Activated T-cell treated with anti-CD3 and anti-CD28 coated beads, Interleukin-2, amount 50 U/mL, for 24 hours (primary cell): ENCODE results near the gene PRELID1.
"Not testable (repeated sequence)": the region's sequence is repeated elsewhere in the genome, so short reads cannot be mapped to it uniquely, and the experiment has no call there.

Experiments used
- DNase-seq: peaks from one replicate; pipeline ENCODE4 v3.0.0-alpha.2; 2020
- H3K27ac Mint-ChIP-seq: 2 replicates; pipeline ENCODE4 v1.8.0; 2020; ENCODE audit warnings: mild to moderate bottlenecking, mixed read lengths
- H3K27me3 Mint-ChIP-seq: 2 replicates; pipeline ENCODE4 v1.8.0; 2020; ENCODE audit warnings: mixed read lengths
- H3K36me3 Mint-ChIP-seq: 2 replicates; pipeline ENCODE4 v1.8.0; 2020; ENCODE audit warnings: low read depth, mixed read lengths
- H3K4me1 Mint-ChIP-seq: 2 replicates; pipeline ENCODE4 v1.8.0; 2020; ENCODE audit warnings: low read depth, mixed read lengths
- H3K4me3 Mint-ChIP-seq: 2 replicates; pipeline ENCODE4 v1.8.0; 2020; ENCODE audit warnings: mild to moderate bottlenecking, moderate library complexity, mixed read lengths
- H3K9me3 Mint-ChIP-seq: 2 replicates; pipeline ENCODE4 v1.8.0; 2020; ENCODE audit warnings: mixed read lengths

The PRELID1 gene, protein sequence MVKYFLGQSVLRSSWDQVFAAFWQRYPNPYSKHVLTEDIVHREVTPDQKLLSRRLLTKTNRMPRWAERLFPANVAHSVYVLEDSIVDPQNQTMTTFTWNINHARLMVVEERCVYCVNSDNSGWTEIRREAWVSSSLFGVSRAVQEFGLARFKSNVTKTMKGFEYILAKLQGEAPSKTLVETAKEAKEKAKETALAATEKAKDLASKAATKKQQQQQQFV

DNA sequence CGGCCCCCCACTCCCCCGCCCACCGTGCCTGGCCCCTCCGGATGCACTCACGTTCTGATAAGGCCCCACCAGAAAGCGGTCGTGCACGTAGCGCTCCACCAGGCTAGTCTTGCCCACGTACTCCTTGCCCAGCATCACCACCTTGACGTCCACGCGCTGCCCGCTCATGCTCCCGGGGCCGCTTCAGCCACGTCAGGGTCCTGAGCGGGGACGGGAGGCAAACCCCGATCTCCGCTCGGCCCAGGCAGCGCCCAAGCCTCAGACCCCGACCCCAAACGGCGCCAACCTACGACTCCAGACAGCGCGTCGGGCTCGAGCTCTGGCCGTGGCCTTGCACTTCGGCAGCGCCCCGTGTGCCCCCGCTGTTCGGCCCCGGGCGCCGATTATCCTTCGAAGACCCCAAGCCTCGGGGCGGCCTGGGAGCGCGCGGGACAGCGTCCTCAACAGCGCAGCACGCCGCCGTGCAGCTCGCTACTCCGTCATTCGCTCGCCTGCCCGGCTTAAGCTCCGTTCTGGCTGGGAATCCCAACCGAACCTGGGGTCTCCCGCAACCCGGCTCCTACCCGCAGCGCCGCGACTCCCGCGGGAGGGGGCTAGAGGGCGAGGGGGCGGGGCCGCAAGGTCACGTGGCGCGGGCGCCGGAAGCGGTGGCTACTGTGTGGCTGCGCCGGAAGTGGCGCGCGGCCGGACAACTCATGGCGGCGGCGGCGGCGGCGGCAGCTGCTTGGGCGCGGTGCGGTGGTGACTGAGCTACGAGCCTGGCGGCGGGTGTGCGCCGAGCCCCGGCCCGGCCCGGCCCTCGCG is at the start of gene PRELID1, which contains the start of gene RAB24:
Gene PRELID1, plus strand, starts transcription at position 679 of the 804 bp plus-strand sequence. CDS start 187 bp downstream, outside the sequence.
Gene RAB24, minus strand, starts transcription at position 599 of the 804 bp plus-strand sequence. Its CDS starts 431 bp downstream, at position 168.
- Mint-ChIP-seq H3K9me3 (no peaks in the 10 kb centered on the region), H3K27ac (peak within 1 kb of the TSS; percentile 96), H3K4me1 (peaks cover 63% of the 10 kb centered on the region), H3K36me3 (peaks cover 69% of the 10 kb centered on the region), H3K4me3 (peak within 1 kb of the TSS; percentile 97), H3K27me3 (no peaks in the 10 kb centered on the region)
- peak; percentile 93 for DNase-seq

DNA sequence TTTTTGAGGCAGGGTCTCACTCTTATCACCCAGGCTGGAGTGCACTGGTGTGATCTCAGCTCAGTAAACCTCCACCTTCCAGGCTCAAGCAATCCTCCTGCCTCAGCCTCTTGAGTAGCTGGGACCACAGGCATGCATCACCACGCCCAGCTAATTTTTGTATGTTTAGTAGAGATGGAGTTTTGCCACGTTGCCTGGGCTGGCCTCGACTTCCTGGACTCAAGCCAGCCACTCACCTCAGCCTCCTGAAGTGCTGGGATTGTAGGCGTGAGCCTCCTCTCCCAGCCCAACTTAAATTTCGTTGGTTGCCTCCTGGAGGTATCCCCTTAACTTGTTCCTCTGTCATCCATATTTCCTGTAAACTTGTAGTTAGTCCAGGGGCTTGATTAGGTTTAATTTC is 47.3 kb upstream of the PRELID1 start:
- Mint-ChIP-seq H3K36me3 (peaks cover 98% of the 10 kb centered on the region), H3K27ac (no peak overlapping the region), H3K4me1 (no peaks in the 10 kb centered on the region), H3K4me3 (no peak overlapping the region), H3K9me3 (no peaks in the 10 kb centered on the region), H3K27me3 (no peaks in the 10 kb centered on the region)
- no peak for DNase-seq

DNA sequence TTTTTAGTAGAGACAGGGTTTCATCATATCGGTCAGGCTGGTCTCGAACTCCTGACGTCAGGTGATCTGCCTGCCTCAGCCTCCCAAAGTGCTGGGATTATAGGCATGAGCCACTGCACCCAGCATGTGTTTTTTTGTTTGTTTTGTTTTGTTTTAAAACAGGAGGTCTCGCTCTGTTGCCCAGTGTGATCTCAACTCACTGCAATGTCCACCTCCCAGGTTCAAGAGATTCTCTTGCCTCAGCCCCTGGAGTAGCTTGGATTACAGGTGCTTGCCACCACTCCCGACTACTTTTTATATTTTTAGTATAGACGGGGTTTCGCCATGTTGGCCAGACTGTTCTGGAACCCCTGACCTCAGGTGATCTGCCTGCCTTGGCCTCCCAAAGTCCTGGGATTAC is 44.9 kb upstream of the PRELID1 start:
- not testable (repeated sequence) for DNase-seq, H3K4me1 Mint-ChIP-seq, H3K4me3 Mint-ChIP-seq, H3K27me3 Mint-ChIP-seq, H3K9me3 Mint-ChIP-seq
- H3K36me3 Mint-ChIP-seq: peaks cover 98% of the 10 kb centered on the region
- H3K27ac Mint-ChIP-seq: peak overlapping the region; percentile 13

DNA sequence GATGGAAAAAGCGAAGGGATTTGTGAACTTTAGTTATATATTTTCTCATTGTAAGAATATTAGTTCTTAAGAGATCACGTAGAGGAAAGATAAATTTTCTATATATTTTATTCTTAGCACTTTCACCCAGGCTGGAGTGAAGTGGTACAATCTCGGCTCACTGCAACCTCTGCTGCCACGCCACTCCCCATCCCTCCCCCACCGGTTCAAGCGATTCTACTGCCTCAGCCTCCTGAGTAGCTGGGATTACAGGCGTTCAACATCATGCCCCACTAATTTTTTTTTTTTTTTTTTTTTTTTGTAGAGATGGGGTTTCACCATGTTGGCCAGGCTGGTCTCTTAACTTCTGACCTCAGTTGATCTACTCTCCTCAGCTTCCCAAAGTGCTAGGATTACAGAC is 42.6 kb upstream of the PRELID1 start:
- DNase-seq: no peak
- Mint-ChIP-seq H3K9me3 (no peaks in the 10 kb centered on the region), H3K4me3 (no peak overlapping the region), H3K27ac (no peak overlapping the region), H3K4me1 (peaks cover 8% of the 10 kb centered on the region), H3K36me3 (peaks cover 97% of the 10 kb centered on the region), H3K27me3 (no peaks in the 10 kb centered on the region)

DNA sequence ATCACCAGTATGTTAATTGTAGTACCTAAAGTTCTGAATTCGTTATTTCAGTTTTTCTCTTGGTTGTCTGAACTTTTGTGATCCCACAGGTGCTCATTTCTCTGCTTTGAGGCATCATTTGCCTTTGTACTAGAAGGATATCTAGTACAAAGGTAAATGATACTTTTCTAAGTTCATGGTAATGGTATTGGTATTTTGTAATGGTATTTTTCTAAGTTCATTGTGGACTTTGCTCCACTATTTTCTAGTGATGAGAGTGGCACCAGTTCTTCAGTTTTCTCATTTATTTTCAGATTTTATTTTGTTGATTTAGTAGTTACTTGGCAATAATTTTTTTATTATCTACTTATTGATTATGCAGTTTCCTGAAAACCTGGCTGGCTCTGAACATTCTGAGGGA is 42.1 kb upstream of the PRELID1 start:
- peaks cover 97% of the 10 kb centered on the region for H3K36me3 Mint-ChIP-seq
- no peak for DNase-seq
- no peak overlapping the region for H3K4me3 Mint-ChIP-seq
- peaks cover 8% of the 10 kb centered on the region for H3K4me1 Mint-ChIP-seq
- H3K27me3 Mint-ChIP-seq: no peaks in the 10 kb centered on the region
- no peak overlapping the region for H3K27ac Mint-ChIP-seq
- H3K9me3 Mint-ChIP-seq: no peaks in the 10 kb centered on the region

DNA sequence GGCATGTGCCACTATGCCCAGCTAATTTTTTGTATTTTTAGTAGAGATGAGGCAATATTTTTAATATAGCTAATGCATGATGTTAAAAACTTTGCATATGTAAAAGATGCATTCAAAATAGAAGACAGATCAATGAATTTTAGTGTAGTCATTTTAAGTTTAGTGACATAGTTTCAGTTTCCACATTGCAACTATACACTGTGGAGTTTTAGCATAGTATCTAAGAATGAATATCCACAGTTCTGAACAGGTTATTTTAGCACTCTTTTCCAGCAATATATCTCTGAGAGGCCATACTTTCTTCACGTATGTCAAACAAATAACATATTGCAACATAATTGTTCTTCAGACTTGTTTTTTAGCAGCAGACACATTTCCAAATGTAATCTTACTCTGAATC is 39.4 kb upstream of the PRELID1 start:
- H3K9me3 Mint-ChIP-seq: no peaks in the 10 kb centered on the region
- H3K4me3 Mint-ChIP-seq: no peak overlapping the region
- peaks cover 91% of the 10 kb centered on the region for H3K36me3 Mint-ChIP-seq
- peaks cover 8% of the 10 kb centered on the region for H3K4me1 Mint-ChIP-seq
- peak overlapping the region; percentile 40 for H3K27ac Mint-ChIP-seq
- DNase-seq: no peak
- H3K27me3 Mint-ChIP-seq: no peaks in the 10 kb centered on the region

DNA sequence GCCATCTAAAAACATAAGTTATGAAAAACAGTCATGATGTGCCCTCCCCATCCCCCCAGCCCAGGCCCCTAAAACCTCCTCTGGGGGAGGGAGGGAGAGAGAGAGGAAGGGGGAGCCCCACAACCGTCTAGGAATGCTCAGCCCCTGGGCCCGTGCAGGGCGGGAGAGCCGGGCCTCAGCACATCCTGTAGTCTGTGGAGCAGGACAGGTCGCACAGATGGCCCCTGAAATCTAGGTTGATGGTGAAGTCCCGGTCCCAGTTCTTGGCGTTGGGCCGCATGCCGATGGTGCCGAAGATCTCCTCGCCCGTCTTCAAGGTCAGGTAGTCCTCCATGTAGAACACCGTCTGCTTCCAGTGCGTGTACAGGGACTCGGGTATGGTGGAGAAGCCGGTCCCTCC is 38.2 kb upstream of the PRELID1 start:
- H3K36me3 Mint-ChIP-seq: peaks cover 91% of the 10 kb centered on the region
- H3K27ac Mint-ChIP-seq: no peak overlapping the region
- H3K4me3 Mint-ChIP-seq: no peak overlapping the region
- H3K27me3 Mint-ChIP-seq: no peaks in the 10 kb centered on the region
- H3K9me3 Mint-ChIP-seq: no peaks in the 10 kb centered on the region
- DNase-seq: no peak
- H3K4me1 Mint-ChIP-seq: peaks cover 8% of the 10 kb centered on the region

DNA sequence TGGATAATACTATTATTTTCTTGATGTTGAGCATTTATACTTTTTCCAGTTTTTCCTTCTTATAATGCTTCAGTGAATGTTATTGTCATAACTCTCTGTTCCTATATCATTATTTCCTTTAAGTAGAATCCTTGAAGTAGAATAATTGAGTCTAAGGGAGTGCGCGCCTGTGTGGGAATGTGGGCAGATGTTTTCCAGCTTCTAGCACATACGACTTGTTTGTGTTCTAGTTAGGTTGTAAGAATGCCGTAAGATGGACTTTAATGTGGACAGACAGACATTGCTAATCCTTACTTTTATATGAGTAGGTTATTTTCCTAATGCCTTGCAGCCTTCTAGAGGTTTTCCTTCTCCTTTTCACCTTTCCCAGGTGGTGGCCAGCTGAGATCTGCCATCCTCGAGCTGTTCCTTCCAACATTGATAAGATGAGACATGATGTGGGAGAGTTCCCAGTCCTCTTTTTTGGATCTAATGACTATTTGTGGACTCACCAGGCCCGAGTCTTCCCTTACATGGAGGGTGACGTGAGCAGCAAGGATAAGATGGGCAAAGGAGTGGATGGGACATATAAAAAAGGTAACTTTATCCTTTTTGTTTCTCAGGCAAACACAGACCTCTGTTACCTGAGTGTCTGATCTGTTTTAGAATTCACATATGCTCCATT is 34.2 kb upstream of the PRELID1 start:
- DNase-seq: no peak
- no peaks in the 10 kb centered on the region for H3K9me3 Mint-ChIP-seq
- peaks cover 2% of the 10 kb centered on the region for H3K4me1 Mint-ChIP-seq
- H3K27me3 Mint-ChIP-seq: no peaks in the 10 kb centered on the region
- no peak overlapping the region for H3K27ac Mint-ChIP-seq
- peaks cover 89% of the 10 kb centered on the region for H3K36me3 Mint-ChIP-seq
- no peak overlapping the region for H3K4me3 Mint-ChIP-seq

DNA sequence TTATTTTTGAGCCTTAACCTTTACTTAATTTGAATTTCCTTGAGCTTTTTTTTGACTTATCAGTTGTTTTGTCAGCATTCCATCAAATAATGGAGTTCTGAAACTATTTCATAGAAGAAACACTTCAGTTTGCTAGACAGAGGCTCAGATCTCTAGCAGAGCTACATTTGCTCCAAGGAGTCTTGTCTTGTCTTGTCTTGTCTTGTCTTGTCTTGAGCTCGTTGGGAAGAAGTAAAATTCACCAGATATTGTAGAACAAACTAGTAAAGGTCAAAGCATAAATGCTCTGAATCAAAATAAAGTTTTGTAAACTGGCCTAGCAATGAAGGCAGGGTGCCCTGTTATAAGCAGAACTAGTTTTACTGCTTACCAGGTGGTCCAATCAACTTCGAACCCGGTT is 33.6 kb upstream of the PRELID1 start:
- H3K27me3 Mint-ChIP-seq: no peaks in the 10 kb centered on the region
- DNase-seq: no peak
- no peak overlapping the region for H3K27ac Mint-ChIP-seq
- H3K4me1 Mint-ChIP-seq: no peaks in the 10 kb centered on the region
- H3K9me3 Mint-ChIP-seq: no peaks in the 10 kb centered on the region
- peaks cover 88% of the 10 kb centered on the region for H3K36me3 Mint-ChIP-seq
- no peak overlapping the region for H3K4me3 Mint-ChIP-seq

DNA sequence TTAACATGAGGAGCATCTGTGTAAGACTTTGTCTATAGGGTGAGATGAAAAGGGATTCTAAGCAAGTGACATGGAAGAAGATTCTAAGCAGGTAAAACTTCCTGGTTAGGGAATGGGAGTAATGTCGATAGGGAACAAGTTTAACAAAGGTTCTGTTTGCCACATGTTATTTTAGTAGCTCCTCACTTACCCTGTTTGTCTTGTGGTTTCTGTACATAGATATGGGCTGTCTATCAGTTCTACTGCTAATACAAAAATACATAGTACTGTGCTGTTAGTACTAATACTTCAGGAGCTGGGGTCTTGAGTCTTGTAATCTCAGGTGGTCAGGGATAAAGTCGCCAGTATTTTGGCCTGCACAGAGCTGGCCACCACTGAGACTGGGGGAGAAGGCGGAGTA is 32.9 kb upstream of the PRELID1 start:
- Mint-ChIP-seq H3K4me3 (no peak overlapping the region), H3K9me3 (no peaks in the 10 kb centered on the region), H3K4me1 (no peaks in the 10 kb centered on the region), H3K27ac (no peak overlapping the region), H3K36me3 (peaks cover 86% of the 10 kb centered on the region), H3K27me3 (no peaks in the 10 kb centered on the region)
- DNase-seq: no peak

DNA sequence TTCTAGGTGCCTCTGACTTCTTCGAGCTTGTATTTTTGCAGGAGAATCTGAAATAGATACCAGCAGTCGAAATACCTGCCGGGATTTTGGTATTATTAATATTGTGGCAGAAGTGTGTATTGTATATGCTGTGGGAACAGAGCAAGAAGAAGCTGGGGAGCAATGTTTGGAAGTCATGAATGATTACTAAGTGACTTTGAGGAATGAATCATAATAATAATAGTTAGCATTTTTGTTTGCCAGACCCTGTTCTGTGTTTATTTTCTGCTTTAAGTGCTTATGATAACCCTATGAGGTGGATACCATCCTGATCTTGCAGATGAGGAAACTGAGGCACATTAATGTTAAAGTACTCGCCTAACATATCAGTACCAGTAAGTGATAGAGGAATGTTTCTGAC is 32.5 kb upstream of the PRELID1 start:
- Mint-ChIP-seq H3K27ac (no peak overlapping the region), H3K36me3 (peaks cover 85% of the 10 kb centered on the region), H3K27me3 (no peaks in the 10 kb centered on the region), H3K9me3 (no peaks in the 10 kb centered on the region), H3K4me3 (no peak overlapping the region), H3K4me1 (no peaks in the 10 kb centered on the region)
- DNase-seq: no peak

DNA sequence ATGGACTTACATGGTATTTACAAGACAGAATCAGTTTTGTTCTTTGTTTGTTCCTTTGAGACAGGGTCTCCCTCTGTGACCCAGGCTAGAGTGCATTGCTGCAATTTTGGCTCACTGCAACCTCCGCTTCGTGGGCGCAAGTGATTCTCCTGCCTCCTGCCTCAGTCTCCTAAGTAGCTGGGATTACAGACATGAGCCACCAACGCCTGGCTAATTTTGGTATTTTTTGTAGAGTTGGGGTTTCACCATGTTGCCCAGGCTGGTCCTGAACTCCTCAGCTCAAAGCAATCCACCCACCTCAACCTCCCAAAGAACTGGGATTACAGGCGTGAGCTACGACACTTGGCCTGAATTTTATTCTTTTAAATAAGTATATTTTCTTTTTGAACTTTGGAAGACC is 27.7 kb upstream of the PRELID1 start:
- H3K27ac Mint-ChIP-seq: no peak overlapping the region
- H3K4me3 Mint-ChIP-seq: no peak overlapping the region
- H3K4me1 Mint-ChIP-seq: peaks cover 5% of the 10 kb centered on the region
- no peaks in the 10 kb centered on the region for H3K9me3 Mint-ChIP-seq
- H3K36me3 Mint-ChIP-seq: peaks cover 86% of the 10 kb centered on the region
- H3K27me3 Mint-ChIP-seq: no peaks in the 10 kb centered on the region
- DNase-seq: no peak

DNA sequence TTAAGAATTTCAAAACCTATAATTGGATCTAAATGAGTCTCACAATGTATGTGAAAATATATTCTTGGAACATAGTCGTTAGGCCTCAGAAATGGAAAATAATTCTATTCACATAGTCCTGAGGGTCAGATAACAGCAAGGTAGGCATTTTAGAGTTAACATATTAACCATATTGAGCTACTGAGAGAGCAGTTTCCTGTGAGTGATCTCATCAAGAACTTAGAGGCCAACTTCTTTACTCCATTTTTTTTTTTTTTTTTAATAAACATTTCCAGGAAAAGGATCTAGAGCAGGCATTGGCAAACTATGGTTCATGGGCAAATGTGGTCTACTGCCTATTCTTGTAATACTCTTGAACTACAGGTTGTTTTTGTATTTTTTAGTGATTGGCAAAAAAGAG is 26.7 kb upstream of the PRELID1 start:
- Mint-ChIP-seq H3K4me3 (no peak overlapping the region), H3K4me1 (peaks cover 7% of the 10 kb centered on the region), H3K9me3 (no peaks in the 10 kb centered on the region), H3K27ac (peak overlapping the region; percentile 39), H3K36me3 (peaks cover 85% of the 10 kb centered on the region), H3K27me3 (no peaks in the 10 kb centered on the region)
- DNase-seq: no peak

DNA sequence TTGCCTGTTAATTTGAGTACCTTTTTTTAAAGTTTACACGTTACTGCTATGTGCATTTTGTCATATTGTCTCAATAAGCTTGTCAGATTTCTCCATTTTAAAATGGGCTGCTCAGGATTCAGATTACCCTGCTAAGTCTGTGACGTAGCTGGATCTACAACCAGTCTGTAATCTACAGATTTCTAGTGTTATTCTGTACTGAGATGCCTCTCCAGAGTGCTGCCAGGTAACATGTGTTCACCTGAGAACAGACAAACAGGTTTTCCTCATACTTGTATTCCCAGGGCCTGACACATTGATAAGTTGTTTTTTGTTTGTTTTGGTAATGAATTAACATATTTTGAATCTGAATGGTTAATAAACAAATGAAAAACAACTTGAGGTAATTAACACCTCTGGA is 15.4 kb upstream of the PRELID1 start:
- H3K9me3 Mint-ChIP-seq: no peaks in the 10 kb centered on the region
- no peak for DNase-seq
- no peak overlapping the region for H3K27ac Mint-ChIP-seq
- H3K27me3 Mint-ChIP-seq: no peaks in the 10 kb centered on the region
- H3K36me3 Mint-ChIP-seq: peaks cover 91% of the 10 kb centered on the region
- H3K4me3 Mint-ChIP-seq: no peak overlapping the region
- no peaks in the 10 kb centered on the region for H3K4me1 Mint-ChIP-seq
